ENCODE measurements around the gene KRT71.

KRT71 gene

GRCh38 chr12:52495389-52495788 is 57.6 kb downstream of the KRT71 start:
- DNase-seq (ENCODE audit: low spot score) = no peak

- peak; percentile 25 for DNase-seq (ENCODE audit: low spot score)
Observed at GRCh38 chr12:52494518-52494917, 58.4 kb downstream of the KRT71 start.

DNA sequence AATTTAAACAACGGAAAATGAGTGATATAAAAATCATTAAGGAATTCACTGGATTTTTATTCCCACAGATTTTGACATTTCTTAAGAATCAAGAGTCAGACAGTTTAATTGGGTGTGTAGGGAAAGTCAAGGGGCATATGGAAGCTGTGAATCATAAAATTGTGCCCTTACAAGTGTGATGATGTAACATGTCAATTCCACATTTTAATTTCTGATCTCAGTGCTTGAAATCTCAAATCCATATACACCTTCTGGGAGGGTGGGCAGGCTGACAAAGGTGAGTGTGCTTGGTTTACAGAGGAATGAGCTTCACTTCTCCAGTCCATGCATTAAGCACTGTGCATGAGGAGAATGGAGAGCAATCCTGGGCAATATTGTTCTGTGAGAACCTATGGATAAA is 58.8 kb downstream of the KRT71 start:
- DNase-seq (ENCODE audit: low spot score) = no peak
